Endothelial cell of umbilical vein (primary cell): ENCODE data around the gene SPTLC3. TPM values are rescaled to one million over a fixed set of nuclear protein-coding genes. Genes with fewer than 3 reads are reported as not detected.

ENCODE experiments used
- BruUV-seq: library from RNA; stranded (reverse); fragments of 400-500 nt; replicated peaks from 2 replicates; lab custom pipeline; 2021; lab: Mats Ljungman, UMichigan
- CTCF ChIA-PET: fragments of 300-600, 350-600 bp; sonication (Branson Sonifier 250); formaldehyde crosslinking; loops from one replicate; lab custom pipeline; 2021; ENCODE audit warnings: antibody characterized with exemption, inconsistent platforms; lab: Charles Lee
- POLR2A ChIA-PET: fragments of 300-600, 350-600 bp; sonication (Branson Sonifier 250); formaldehyde crosslinking; loops from one replicate; lab custom pipeline; 2021; ENCODE audit warnings: antibody characterized with exemption, inconsistent platforms; lab: Charles Lee
- DNase-seq: peaks from one replicate; pipeline ENCODE4 v3.0.0-alpha.2; 2011; ENCODE audit warnings: low read depth, low spot score
- FAIRE-seq: peaks from 2 replicates; lab custom pipeline; 2011; peaks lifted over from hg19 to GRCh38; lab: Jason Lieb, UNC
- H2AFZ ChIP-seq: 2 replicates; pipeline ENCODE4 v1.6.0; 2012; ENCODE audit warnings: low read depth, low read length, control low read depth, inconsistent platforms
- H3K27ac ChIP-seq: 2 replicates; pipeline ENCODE4 v1.5.1; 2011; ENCODE audit warnings: low read depth, mild to moderate bottlenecking, control low read depth, low read length, moderate library complexity; ENCODE audit not compliant: insufficient read depth
- H3K27me3 ChIP-seq, 2 experiments: 2 replicates each; pipeline versions ENCODE4 v1.6.0 to v1.6.1; 2011; ENCODE audit warnings: low read length in 2 of 2, mixed read lengths in 1 of 2; ENCODE audit not compliant: control insufficient read depth in 2 of 2, insufficient read depth in 2 of 2
- H3K36me3 ChIP-seq, 2 experiments: 2 replicates in 1 of 2; 3 replicates in 1 of 2; pipeline ENCODE4 v1.5.1; 2011; ENCODE audit warnings: low read length in 2 of 2, mild to moderate bottlenecking in 1 of 2, moderate library complexity in 1 of 2; ENCODE audit not compliant: control insufficient read depth in 2 of 2, insufficient read depth in 2 of 2; ENCODE audit errors: extremely low read depth in 1 of 2
- H3K4me1 ChIP-seq: 3 replicates; pipeline ENCODE4 v1.5.1; 2011; ENCODE audit warnings: mild to moderate bottlenecking, low read length; ENCODE audit not compliant: control insufficient read depth, insufficient read depth; ENCODE audit errors: extremely low read depth
- H3K4me2 ChIP-seq: 2 replicates; pipeline ENCODE4 v1.6.1; 2011; ENCODE audit warnings: low read length, control low read depth, mixed read lengths; ENCODE audit not compliant: insufficient read depth
- H3K4me3 ChIP-seq, 3 experiments: fragments of 200-600 bp in 1 of 3; sonication (generic), shearing (Covaris generic) in 1 of 3; replicated peaks in 1 of 3; 2 replicates each; pipeline ENCODE4 v1.5.1; 2011 to 2016; ENCODE audit warnings: control low read depth in 3 of 3, low read length in 3 of 3, mild to moderate bottlenecking in 2 of 3, inconsistent platforms in 1 of 3, low read depth in 1 of 3, moderate library complexity in 1 of 3; ENCODE audit not compliant: insufficient read depth in 1 of 3
- H3K79me2 ChIP-seq: 2 replicates; pipeline ENCODE4 v1.6.0; 2012; ENCODE audit warnings: low read length, inconsistent platforms; ENCODE audit not compliant: control insufficient read depth, insufficient read depth
- H3K9ac ChIP-seq: replicated peaks from 2 replicates; pipeline ENCODE3; 2011; ENCODE audit warnings: low read length, control low read depth; ENCODE audit not compliant: insufficient read depth; ENCODE audit errors: extremely low read depth
- H3K9me1 ChIP-seq: replicated peaks from 3 replicates; pipeline ENCODE4 v1.6.0; 2011; ENCODE audit warnings: mild to moderate bottlenecking, low read length; ENCODE audit not compliant: control insufficient read depth, insufficient read depth; ENCODE audit errors: extremely low read depth
- H3K9me3 ChIP-seq: replicated peaks from 2 replicates; pipeline ENCODE4 v1.5.1; 2012; ENCODE audit warnings: low read length, inconsistent platforms; ENCODE audit not compliant: control insufficient read depth, insufficient read depth
- H4K20me1 ChIP-seq: replicated peaks from 2 replicates; pipeline ENCODE3; 2011; ENCODE audit warnings: mild to moderate bottlenecking, low read length; ENCODE audit not compliant: control insufficient read depth, insufficient read depth; ENCODE audit errors: extremely low read depth
- EZH2 ChIP-seq: IDR thresholded peaks from 2 replicates; pipeline ENCODE4 v1.6.1; 2012; ENCODE audit warnings: borderline replicate concordance, low read depth, mild to moderate bottlenecking, moderate library complexity, low read length, inconsistent platforms; ENCODE audit not compliant: severe bottlenecking
- FOS ChIP-seq: IDR thresholded peaks from 2 replicates; pipeline ENCODE4 v1.6.1; 2011; ENCODE audit warnings: mild to moderate bottlenecking, low read length, moderate library complexity, borderline replicate concordance; ENCODE audit not compliant: insufficient read depth
- GATA2 ChIP-seq: IDR thresholded peaks from 2 replicates; pipeline ENCODE4 v1.7.0; 2011; ENCODE audit warnings: low read depth, mild to moderate bottlenecking, moderate library complexity, mixed read lengths, low read length; ENCODE audit not compliant: insufficient read length, insufficient read depth
- JUN ChIP-seq: IDR thresholded peaks from 2 replicates; pipeline ENCODE4 v1.6.1; 2011; ENCODE audit warnings: borderline replicate concordance, low read depth; ENCODE audit not compliant: insufficient read length, insufficient read depth
- MYC ChIP-seq: IDR thresholded peaks from one replicate; pipeline ENCODE4 v1.6.1; 2011; ENCODE audit warnings: mild to moderate bottlenecking, low read depth, low read length
- dilution Hi-C: fragments of 300-500 bp; cut with MboI; formaldehyde crosslinking; loops from one replicate; pipeline ENCODE4 v1.15.0; 2019; ENCODE audit warnings: low sequenced_read_pairs; ENCODE audit not compliant: extremely low pct_ligation_motif_present
- intact Hi-C: fragments of 100-400 bp; cut with micrococcal nuclease; formaldehyde crosslinking; loops from one replicate; pipeline ENCODE4 v1.10.0; 2022
- polyA plus RNA-seq, 4 experiments: library from polyadenylated mRNA; depleted of rRNA in 3 of 4; stranded (reverse) in 3 of 4; unstranded in 1 of 4; fragments of >200 nt; gene quantifications; 2 replicates each; pipeline versions ENCODE4 v1.2.1 to v1.2.3, GENCODE V29; 2011 to 2012; ENCODE audit warnings: missing spikeins in 1 of 4
- total RNA-seq: library from RNA; stranded (reverse); gene quantifications from 2 replicates; pipeline ENCODE4 v1.2.3, GENCODE V29; 2021
- TF ChIP-seq, protein P1 (sequence below), 2 donors: IDR thresholded peaks; 1 replicate in 1 of 2; 2 replicates in 1 of 2; pipeline ENCODE4 v1.5.1; 2011; ENCODE audit warnings: low read length in 2 of 2, mild to moderate bottlenecking in 2 of 2, moderate library complexity in 2 of 2, control low read depth in 1 of 2, inconsistent platforms in 1 of 2, low read depth in 1 of 2; ENCODE audit not compliant: insufficient read depth in 1 of 2; ENCODE audit errors: extremely low read depth in 1 of 2
- TF ChIP-seq, protein P2 (sequence below): IDR thresholded peaks from 2 replicates; pipeline ENCODE4 v1.6.1; 2011; ENCODE audit not compliant: insufficient read depth, insufficient read length

SPTLC3 gene
- total and polyA plus RNA-seq, 2 donors (not counting 3 experiments of a cell fraction or from before 2014, with no cell fraction given), result 0.29 to 0.35 TPM

- Histone ChIP-seq H3K9ac (no peak overlapping the region), H3K27ac (no peak overlapping the region), H4K20me1 (no peaks in the 10 kb centered on the region), H3K27me3 (no peaks in the 10 kb centered on the region), H3K4me2 (no peak overlapping the region), H2AFZ (no peak overlapping the region), H3K36me3 (no peaks in the 10 kb centered on the region), H3K4me1 (no peaks in the 10 kb centered on the region), H3K9me3 (no peaks in the 10 kb centered on the region), H3K79me2 (no peaks in the 10 kb centered on the region), H3K9me1 (no peaks in the 10 kb centered on the region), H3K4me3 (no peak overlapping the region)
- intact Hi-C loops, result no loop called here
- BruUV-seq, result no TSS peak
- DNase-seq (no peak), FAIRE-seq (no peak)
- ChIA-PET CTCF (no interaction called here), POLR2A (no interaction called here)
- dilution Hi-C loops, result no loop called here
- TF ChIP-seq FOS (no peak), JUN (no peak), GATA2 (no peak)
- TF ChIP-seq, protein P1, sequence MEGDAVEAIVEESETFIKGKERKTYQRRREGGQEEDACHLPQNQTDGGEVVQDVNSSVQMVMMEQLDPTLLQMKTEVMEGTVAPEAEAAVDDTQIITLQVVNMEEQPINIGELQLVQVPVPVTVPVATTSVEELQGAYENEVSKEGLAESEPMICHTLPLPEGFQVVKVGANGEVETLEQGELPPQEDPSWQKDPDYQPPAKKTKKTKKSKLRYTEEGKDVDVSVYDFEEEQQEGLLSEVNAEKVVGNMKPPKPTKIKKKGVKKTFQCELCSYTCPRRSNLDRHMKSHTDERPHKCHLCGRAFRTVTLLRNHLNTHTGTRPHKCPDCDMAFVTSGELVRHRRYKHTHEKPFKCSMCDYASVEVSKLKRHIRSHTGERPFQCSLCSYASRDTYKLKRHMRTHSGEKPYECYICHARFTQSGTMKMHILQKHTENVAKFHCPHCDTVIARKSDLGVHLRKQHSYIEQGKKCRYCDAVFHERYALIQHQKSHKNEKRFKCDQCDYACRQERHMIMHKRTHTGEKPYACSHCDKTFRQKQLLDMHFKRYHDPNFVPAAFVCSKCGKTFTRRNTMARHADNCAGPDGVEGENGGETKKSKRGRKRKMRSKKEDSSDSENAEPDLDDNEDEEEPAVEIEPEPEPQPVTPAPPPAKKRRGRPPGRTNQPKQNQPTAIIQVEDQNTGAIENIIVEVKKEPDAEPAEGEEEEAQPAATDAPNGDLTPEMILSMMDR (IDR thresholded peaks at IDR 0.05; ENCODE audit: extremely low read depth in 1 of 2, insufficient read depth in 1 of 2, low read depth in 1 of 2, low read length in 2 of 2), result no peak
These were observed 174.2 kb downstream of the SPTLC3 start for GRCh38 chr20:13183005-13183404.

GRCh38 chr20:13186043-13186774 is 177.4 kb downstream of the SPTLC3 start:
- no peak overlapping the region for H3K4me3 ChIP-seq
- no peaks in the 10 kb centered on the region for H3K79me2 ChIP-seq
- no peak overlapping the region for H3K9ac ChIP-seq
- H3K9me1 ChIP-seq, result no peaks in the 10 kb centered on the region
- ChIA-PET POLR2A (no interaction called here), CTCF (no interaction called here)
- H3K4me2 ChIP-seq, result no peak overlapping the region
- no peak for DNase-seq
- no peaks in the 10 kb centered on the region for H3K27me3 ChIP-seq
- intact Hi-C loops (no loop called here), dilution Hi-C loops (no loop called here)
- TF ChIP-seq, protein P1 (IDR thresholded peaks at IDR 0.05; ENCODE audit: extremely low read depth in 1 of 2, insufficient read depth in 1 of 2, low read depth in 1 of 2, low read length in 2 of 2), result no peak
- no peak for TF ChIP-seq FOS
- TF ChIP-seq GATA2, result no peak
- TF ChIP-seq MYC, result no peak
- TF ChIP-seq, protein P2, sequence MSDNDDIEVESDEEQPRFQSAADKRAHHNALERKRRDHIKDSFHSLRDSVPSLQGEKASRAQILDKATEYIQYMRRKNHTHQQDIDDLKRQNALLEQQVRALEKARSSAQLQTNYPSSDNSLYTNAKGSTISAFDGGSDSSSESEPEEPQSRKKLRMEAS, result no peak
- no peak for TF ChIP-seq EZH2
- no peaks in the 10 kb centered on the region for H3K36me3 ChIP-seq
- no peaks in the 10 kb centered on the region for H3K9me3 ChIP-seq
- no peaks in the 10 kb centered on the region for H3K4me1 ChIP-seq
- no peak overlapping the region for H3K27ac ChIP-seq
- no peak overlapping the region for H2AFZ ChIP-seq
- H4K20me1 ChIP-seq, result no peaks in the 10 kb centered on the region
- no TSS peak for BruUV-seq
- FAIRE-seq, result no peak
